HEK293 (cell line): ENCODE data around the gene AJUBA.
A peak's percentile ranks its signal among the peaks of the same experiment; 100 is the strongest.

Source experiments
- CTCF ChIP-seq: fragments of 450-650 bp; formaldehyde crosslinking; IDR thresholded peaks from 2 replicates; pipeline ENCODE4 v1.5.1; 2016; ENCODE audit warnings: missing biosample characterization, missing genetic modification characterization
- ELK4 ChIP-seq: IDR thresholded peaks from 2 replicates; pipeline ENCODE4 v1.6.1; 2011; ENCODE audit warnings: mild to moderate bottlenecking, low read depth, low read length, borderline replicate concordance
- KLF10 ChIP-seq: fragments of 450-650 bp; IDR thresholded peaks from 2 replicates; pipeline ENCODE4 v1.5.1; 2018; ENCODE audit warnings: missing biosample characterization, mild to moderate bottlenecking, missing genetic modification characterization
- MYNN ChIP-seq: fragments of 450-650 bp; formaldehyde crosslinking; IDR thresholded peaks from 2 replicates; pipeline ENCODE4 v1.5.1; 2016; ENCODE audit warnings: missing biosample characterization, missing genetic modification characterization, borderline replicate concordance
- PRDM1 ChIP-seq: fragments of 450-650 bp; formaldehyde crosslinking; IDR thresholded peaks from 2 replicates; pipeline ENCODE4; 2016; ENCODE audit warnings: missing biosample characterization, missing genetic modification characterization
- PRDM4 ChIP-seq: fragments of 450-650 bp; formaldehyde crosslinking; IDR thresholded peaks from 2 replicates; pipeline ENCODE4 v1.5.1; 2017; ENCODE audit warnings: missing biosample characterization, missing genetic modification characterization
- REPIN1 ChIP-seq: fragments of 450-650 bp; formaldehyde crosslinking; IDR thresholded peaks from 2 replicates; pipeline ENCODE4 v1.5.1; 2017; ENCODE audit warnings: missing biosample characterization, missing genetic modification characterization, low read depth
- REST ChIP-seq: fragments of 450-650 bp; formaldehyde crosslinking; IDR thresholded peaks from 2 replicates; pipeline ENCODE4 v1.5.1; 2016; ENCODE audit warnings: missing biosample characterization, missing genetic modification characterization
- SCRT1 ChIP-seq: fragments of 450-650 bp; formaldehyde crosslinking; IDR thresholded peaks from 2 replicates; pipeline ENCODE4 v1.5.1; 2016; ENCODE audit warnings: missing biosample characterization, missing genetic modification characterization, borderline replicate concordance
- SP2 ChIP-seq: fragments of 450-650 bp; formaldehyde crosslinking; IDR thresholded peaks from 2 replicates; pipeline ENCODE4 v1.5.1; 2016; ENCODE audit warnings: missing biosample characterization, missing genetic modification characterization
- TRIM28 ChIP-seq: IDR thresholded peaks from 2 replicates; pipeline ENCODE4 v1.6.1; 2011; ENCODE audit warnings: low read length, control low read depth, borderline replicate concordance
- ZBTB6 ChIP-seq: fragments of 450-650 bp; formaldehyde crosslinking; IDR thresholded peaks from 2 replicates; pipeline ENCODE4 v1.5.1; 2017; ENCODE audit warnings: missing biosample characterization, missing genetic modification characterization
- ZBTB7A ChIP-seq: fragments of 450-650 bp; formaldehyde crosslinking; IDR thresholded peaks from 2 replicates; pipeline ENCODE4 v1.5.1; 2016; ENCODE audit warnings: low read depth, missing biosample characterization, missing genetic modification characterization
- ZNF19 ChIP-seq: fragments of 450-650 bp; formaldehyde crosslinking; IDR thresholded peaks from 2 replicates; pipeline ENCODE4; 2016; ENCODE audit warnings: missing biosample characterization, missing genetic modification characterization, low read depth
- ZNF274 ChIP-seq, 2 experiments: fragments of 200-500 bp in 1 of 2; fragments of 450-650 bp in 1 of 2; sonication (Bioruptor generic) in 1 of 2; formaldehyde crosslinking in 1 of 2; IDR thresholded peaks; 2 replicates each; pipeline versions ENCODE4 v1.5.1 to v1.6.1; 2014 to 2016; ENCODE audit warnings: borderline replicate concordance in 1 of 2, inconsistent platforms in 1 of 2, low read length in 1 of 2, missing biosample characterization in 1 of 2, missing genetic modification characterization in 1 of 2
- ZNF354C ChIP-seq: fragments of 450-650 bp; formaldehyde crosslinking; IDR thresholded peaks from 2 replicates; pipeline ENCODE4 v1.5.1; 2016; ENCODE audit warnings: missing biosample characterization, missing genetic modification characterization, low read depth, borderline replicate concordance
- ZNF426 ChIP-seq: fragments of 450-650 bp; formaldehyde crosslinking; IDR thresholded peaks from 2 replicates; pipeline ENCODE4 v1.5.1; 2017; ENCODE audit warnings: missing biosample characterization, missing genetic modification characterization, mild to moderate bottlenecking, inconsistent platforms, moderate library complexity
- ZNF433 ChIP-seq: fragments of 450-650 bp; formaldehyde crosslinking; IDR thresholded peaks from 2 replicates; pipeline ENCODE4 v1.5.1; 2016; ENCODE audit warnings: missing biosample characterization, missing genetic modification characterization, low read depth
- ZNF555 ChIP-seq: fragments of 450-650 bp; formaldehyde crosslinking; conservative IDR thresholded peaks from 2 replicates; pipeline ENCODE4 v1.5.1; 2017; ENCODE audit warnings: missing biosample characterization, mild to moderate bottlenecking, missing genetic modification characterization, inconsistent platforms
- ZNF580 ChIP-seq: fragments of 450-650 bp; formaldehyde crosslinking; IDR thresholded peaks from 2 replicates; pipeline ENCODE4 v1.5.1; 2016; ENCODE audit warnings: missing biosample characterization, missing genetic modification characterization
- ZNF610 ChIP-seq: fragments of 450-650 bp; formaldehyde crosslinking; IDR thresholded peaks from 2 replicates; pipeline ENCODE4 v1.5.1; 2016; ENCODE audit warnings: missing biosample characterization, missing genetic modification characterization, borderline replicate concordance
- ZNF621 ChIP-seq: fragments of 450-650 bp; formaldehyde crosslinking; IDR thresholded peaks from 2 replicates; pipeline ENCODE4 v1.5.1; 2017; ENCODE audit warnings: missing biosample characterization, missing genetic modification characterization
- ZNF639 ChIP-seq: fragments of 450-650 bp; formaldehyde crosslinking; IDR thresholded peaks from 2 replicates; pipeline ENCODE4 v1.5.1; 2016; ENCODE audit warnings: missing biosample characterization, missing genetic modification characterization
- ZNF658 ChIP-seq: fragments of 450-650 bp; formaldehyde crosslinking; IDR thresholded peaks from 2 replicates; pipeline ENCODE4; 2016; ENCODE audit warnings: missing biosample characterization, missing genetic modification characterization
- ZNF670 ChIP-seq: fragments of 450-650 bp; formaldehyde crosslinking; IDR thresholded peaks from 2 replicates; pipeline ENCODE4 v1.5.1; 2016; ENCODE audit warnings: missing biosample characterization, missing genetic modification characterization, low read depth
- ZNF701 ChIP-seq: fragments of 450-650 bp; formaldehyde crosslinking; IDR thresholded peaks from 2 replicates; pipeline ENCODE4 v1.5.1; 2016; ENCODE audit warnings: missing biosample characterization, missing genetic modification characterization
- ZNF747 ChIP-seq: fragments of 450-650 bp; formaldehyde crosslinking; IDR thresholded peaks from 2 replicates; pipeline ENCODE4 v1.5.1; 2016; ENCODE audit warnings: missing biosample characterization, missing genetic modification characterization

AJUBA gene

GRCh38 chr14:22929104-22929960 lies 53.0 kb downstream of the AJUBA start, which contains the start of gene PRMT5 (continued):
- TF ChIP-seq PRDM4 (tag by site-specific recombination): no peak
- no peak for TF ChIP-seq ZNF701 (tag by site-specific recombination)
- TF ChIP-seq ZNF610 (tag by site-specific recombination): peak; percentile 37; the same call in 1 of the 2 replicates
- no peak for TF ChIP-seq SCRT1 (tag by site-specific recombination)
- no peak for TF ChIP-seq ZNF433 (tag by site-specific recombination)
- TF ChIP-seq MYNN (tag by site-specific recombination): no peak
- TF ChIP-seq ZNF555 (tag by site-specific recombination): no peak
- no peak for TF ChIP-seq ZNF426 (tag by site-specific recombination)
- no peak for TF ChIP-seq ZNF19 (tag by site-specific recombination)
- peak; percentile 91 for TF ChIP-seq SP2 (tag by site-specific recombination)
- no peak for TF ChIP-seq CTCF (tag by site-specific recombination)
- no peak for TF ChIP-seq ZNF658 (tag by site-specific recombination)
- TF ChIP-seq ZBTB7A (tag by site-specific recombination): no peak
- peak; percentile 71 for TF ChIP-seq REST
- TF ChIP-seq ZNF670 (tag by site-specific recombination): no peak
- no peak for TF ChIP-seq ZNF354C (tag by site-specific recombination)
- 0 out of 2 replicates have a peak, but pooled peaks have one; percentile 75 for TF ChIP-seq REPIN1 (tag by site-specific recombination)
- no peak for TF ChIP-seq ZNF621 (tag by site-specific recombination)
- no peak for TF ChIP-seq PRDM1 (tag by site-specific recombination)
- peak; percentile 98 for TF ChIP-seq KLF10 (tag by site-specific recombination)
- no peak for TF ChIP-seq ELK4
- no peak for TF ChIP-seq ZNF747 (tag by site-specific recombination)
- no peak for TF ChIP-seq TRIM28
- TF ChIP-seq ZNF580: peak; percentile 82
- peak; percentile 86 for TF ChIP-seq ZNF639 (tag by site-specific recombination)
- no peak for TF ChIP-seq ZBTB6 (tag by site-specific recombination)
- TF ChIP-seq ZNF274 (IDR thresholded peaks at IDR 0.05; ENCODE audit: low read length): no peak
- no peak for TF ChIP-seq ZNF274 (tag by site-specific recombination; IDR thresholded peaks at IDR 0.05; ENCODE audit: borderline replicate concordance)
